HL-60/S4 treated with phorbol 12-myristate 13-acetate at 8.2 ng/mL for 4 days and 3 days (cell line): Measurements from ENCODE around the gene ZNF580.

Source experiments
- in situ Hi-C: fragments of 300-500 bp; cut with MboI; formaldehyde crosslinking; loops from 2 replicates; pipeline ENCODE4 v1.15.0; 2022; ENCODE audit warnings: low sequenced_read_pairs

The ZNF580 gene

GRCh38 chr19:55605637-55606470, 34.9 kb upstream of the ZNF580 start, which contains the start of gene ZNF865:
Gene ZNF865 (plus strand): TSS chr19:55605647. CDS start chr19:55613619, 7,972 bp downstream.
- in situ Hi-C loops = no loop called here

DNA sequence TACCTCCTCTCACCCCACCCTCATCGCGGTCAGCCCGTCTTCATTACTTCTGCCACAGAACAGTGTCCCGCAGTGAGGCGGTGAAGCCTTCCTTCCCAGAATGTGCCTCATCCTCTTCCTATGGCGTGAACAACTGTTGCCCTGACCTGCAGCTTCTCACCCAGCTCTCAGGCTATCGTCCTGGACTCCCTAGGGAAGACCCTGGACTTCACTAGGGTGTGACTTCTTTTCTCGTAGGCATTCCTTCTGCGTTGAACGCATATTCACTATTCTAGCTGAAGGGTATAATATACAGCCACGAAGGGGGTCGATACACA, 34.4 kb upstream of the ZNF580 start:
- in situ Hi-C loops = no loop called here

DNA sequence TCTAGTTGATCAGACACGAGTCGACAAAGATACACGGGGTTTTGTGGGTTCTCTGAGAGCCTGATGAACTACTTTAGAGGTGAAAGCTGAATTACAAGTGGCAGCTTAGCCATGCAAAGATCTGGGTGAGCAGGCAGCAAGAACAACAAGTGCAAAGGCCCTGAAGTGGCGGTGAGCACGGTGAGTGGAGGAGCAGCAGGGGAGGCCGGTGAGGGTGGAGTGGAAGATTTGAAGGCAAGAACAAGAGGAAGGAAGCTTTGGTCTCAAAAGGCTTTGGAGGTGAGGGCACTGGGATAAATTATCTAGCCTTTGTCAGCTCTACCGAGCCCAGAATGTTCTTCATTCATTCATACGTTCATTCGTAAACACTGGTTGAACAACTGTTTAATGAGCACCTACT, 34.0 kb upstream of the ZNF580 start:
- in situ Hi-C loops = no loop called here

DNA sequence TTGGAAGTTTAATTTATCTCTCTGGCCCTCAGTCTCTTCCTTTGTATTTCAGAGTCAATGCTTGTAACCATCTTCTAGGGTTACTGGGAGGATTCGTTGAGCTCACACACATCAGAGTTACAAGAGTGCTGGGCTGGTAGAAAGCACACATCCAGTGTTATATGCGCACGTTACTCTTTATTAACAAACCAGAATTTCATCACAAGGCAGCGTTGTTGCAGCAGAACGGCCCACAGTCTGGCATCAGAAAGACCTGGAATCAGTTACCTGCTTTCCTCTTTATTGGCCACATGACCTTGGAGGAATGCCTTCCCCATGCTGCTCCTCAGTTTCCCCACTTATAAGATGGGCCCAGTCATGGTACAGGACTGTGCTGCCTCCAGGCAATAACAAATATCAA, 31.5 kb upstream of the ZNF580 start:
- in situ Hi-C loops = no loop called here

DNA sequence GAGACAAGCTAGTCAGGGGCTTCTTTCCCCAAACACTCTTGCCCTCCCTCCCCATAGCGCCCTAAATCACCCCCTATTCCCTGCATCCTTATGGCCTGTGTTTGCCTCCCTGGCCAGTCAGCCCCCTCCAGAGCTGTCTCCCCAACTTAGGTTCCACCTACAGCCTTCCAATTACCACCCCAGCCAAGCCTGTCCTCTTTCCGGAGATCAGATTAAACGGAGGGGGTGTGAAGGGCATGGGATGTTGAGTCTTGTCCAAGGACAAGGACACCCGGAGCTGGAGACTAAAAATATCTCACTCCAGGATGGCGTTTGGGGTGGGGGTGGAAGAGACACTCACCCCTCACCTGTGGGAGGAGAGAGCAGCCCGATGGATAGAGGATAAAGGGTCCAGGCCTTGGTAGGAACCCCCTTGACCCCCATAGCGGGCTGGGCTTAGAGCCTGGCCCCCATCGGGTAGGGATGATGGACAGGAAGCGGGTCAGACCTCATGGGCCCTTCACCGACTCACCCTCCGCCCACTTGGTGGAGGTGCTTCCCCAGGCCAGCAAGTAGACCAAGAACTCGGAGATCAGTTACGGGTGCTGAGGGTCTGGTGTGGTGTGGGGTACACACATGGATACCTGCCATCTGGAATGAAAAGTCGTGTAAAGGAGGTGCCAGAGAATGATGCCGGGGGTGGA, 29.4 kb upstream of the ZNF580 start:
- in situ Hi-C loops = no loop called here

DNA sequence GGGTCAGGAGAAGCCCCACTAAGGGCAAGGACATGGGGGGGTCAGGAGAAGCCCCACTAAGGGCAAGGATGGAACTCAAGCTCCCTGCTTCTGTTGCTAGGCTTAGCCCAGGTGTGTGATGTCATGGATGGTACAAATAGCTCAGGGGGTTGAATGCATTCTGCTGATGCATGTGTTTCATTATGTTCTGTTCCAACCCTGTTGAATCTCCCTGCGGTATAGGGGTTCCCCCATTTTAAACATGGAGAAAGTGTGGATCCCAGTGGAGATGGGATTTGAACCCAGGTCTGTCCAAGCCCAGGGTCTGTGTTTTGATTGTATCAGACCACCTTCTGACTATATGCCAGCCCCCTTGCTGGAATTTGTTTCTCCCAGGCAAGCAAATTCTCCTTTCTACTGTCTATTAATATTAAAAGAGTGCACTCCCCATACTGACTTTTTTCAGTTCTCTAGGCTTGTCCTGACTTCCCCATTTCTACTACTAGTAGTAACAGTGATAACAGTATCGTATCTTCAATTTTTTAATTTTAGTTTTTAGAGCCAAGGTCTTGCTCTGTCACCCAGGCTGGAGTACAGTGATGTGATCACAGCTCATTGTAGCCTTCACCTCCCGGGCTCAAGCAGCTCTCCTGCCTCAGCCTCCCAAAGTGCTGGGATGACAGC, 28.7 kb upstream of the ZNF580 start:
- in situ Hi-C loops = no loop called here

GRCh38 chr19:55613396-55613795, 27.4 kb upstream of the ZNF580 start:
- in situ Hi-C loops = no loop called here

GRCh38 chr19:55613930-55614710, 26.7 kb upstream of the ZNF580 start:
- in situ Hi-C loops = no loop called here

DNA sequence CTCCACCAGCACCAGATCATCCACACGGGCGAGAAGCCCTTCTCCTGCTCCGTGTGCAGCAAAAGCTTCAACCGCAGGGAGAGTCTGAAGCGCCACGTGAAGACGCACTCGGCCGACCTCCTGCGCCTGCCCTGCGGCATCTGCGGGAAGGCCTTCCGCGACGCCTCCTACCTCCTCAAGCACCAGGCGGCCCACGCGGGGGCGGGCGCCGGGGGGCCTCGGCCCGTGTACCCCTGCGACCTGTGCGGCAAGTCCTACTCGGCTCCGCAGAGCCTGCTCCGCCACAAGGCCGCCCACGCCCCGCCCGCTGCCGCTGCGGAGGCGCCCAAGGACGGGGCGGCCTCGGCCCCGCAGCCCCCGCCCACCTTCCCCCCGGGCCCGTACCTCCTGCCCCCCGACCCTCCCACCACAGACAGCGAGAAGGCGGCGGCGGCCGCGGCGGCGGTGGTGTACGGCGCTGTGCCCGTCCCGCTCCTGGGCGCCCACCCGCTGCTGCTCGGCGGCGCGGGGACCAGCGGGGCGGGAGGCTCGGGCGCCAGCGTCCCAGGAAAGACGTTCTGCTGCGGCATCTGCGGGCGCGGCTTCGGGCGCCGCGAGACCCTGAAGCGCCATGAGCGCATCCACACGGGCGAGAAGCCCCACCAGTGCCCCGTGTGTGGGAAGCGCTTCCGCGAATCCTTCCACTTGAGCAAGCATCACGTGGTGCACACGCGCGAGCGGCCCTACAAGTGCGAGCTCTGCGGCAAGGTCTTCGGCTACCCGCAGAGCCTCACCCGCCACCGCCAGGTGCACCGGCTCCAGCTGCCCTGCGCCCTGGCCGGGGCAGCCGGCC, 25.9 kb upstream of the ZNF580 start:
- in situ Hi-C loops = no loop called here

- in situ Hi-C loops = no loop called here
Observed at GRCh38 chr19:55615543-55616394, 25.0 kb upstream of the ZNF580 start.

GRCh38 chr19:55616395-55616875, 24.4 kb upstream of the ZNF580 start:
- in situ Hi-C loops = no loop called here

GRCh38 chr19:55617426-55617825, 23.4 kb upstream of the ZNF580 start:
- in situ Hi-C loops = no loop called here

DNA sequence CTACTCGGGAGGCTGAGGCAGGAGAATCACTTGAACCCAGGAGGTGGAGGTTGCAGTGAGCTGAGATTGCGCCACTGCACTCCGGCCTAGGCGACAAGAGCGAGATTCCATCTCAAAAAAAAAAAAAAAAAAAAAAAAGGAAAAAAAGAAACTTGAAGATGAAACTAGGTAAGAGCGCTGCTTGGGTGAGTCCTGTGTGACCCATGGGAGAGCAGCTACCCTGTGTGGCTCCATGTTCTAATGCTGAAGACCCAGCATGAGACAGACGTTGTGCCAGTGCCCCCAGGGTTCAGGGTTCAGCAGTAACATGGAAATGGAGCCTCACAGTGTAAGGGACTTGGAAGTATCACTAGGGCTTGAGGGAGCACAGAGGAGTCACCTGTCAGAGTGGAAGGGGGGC, 22.4 kb upstream of the ZNF580 start:
- in situ Hi-C loops = no loop called here

GRCh38 chr19:55619286-55619685, 21.5 kb upstream of the ZNF580 start:
- in situ Hi-C loops = no loop called here

GRCh38 chr19:55620410-55621204, 20.2 kb upstream of the ZNF580 start:
- in situ Hi-C loops = loop anchor here (10.0 kb wide), 1 partner anchor 106 kb away; no protein-coding TSS in a partner anchor

DNA sequence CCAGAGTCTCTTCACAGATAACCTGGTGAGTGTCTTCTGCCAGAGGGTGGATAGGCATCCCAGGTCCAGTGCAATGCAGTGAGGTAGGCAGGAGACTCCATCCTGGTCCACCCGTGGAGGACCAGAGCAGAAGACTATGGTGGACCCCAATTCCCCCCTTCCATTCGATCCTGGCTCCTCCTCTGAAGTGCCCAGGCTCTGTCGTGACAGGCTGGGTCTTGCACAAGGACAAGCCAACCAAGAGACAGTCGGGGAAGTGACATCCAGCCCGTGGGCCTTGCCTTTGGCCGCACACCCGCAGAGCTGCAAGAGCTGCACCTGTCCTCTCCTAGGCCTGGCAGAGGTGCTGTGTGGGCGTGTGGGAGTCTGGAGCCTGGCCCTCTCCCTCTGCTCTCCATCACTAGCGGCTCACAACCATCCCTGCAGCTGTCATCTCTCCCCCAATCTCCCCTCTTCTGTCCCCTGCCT, 19.6 kb upstream of the ZNF580 start:
- in situ Hi-C loops = loop anchor here (10.0 kb wide), 1 partner anchor 106 kb away; no protein-coding TSS in a partner anchor

- in situ Hi-C loops = loop anchor here (10.0 kb wide), 1 partner anchor 107 kb away; no protein-coding TSS in a partner anchor
Observed at GRCh38 chr19:55621673-55622231, 19.1 kb upstream of the ZNF580 start.
